Psoas muscle (tissue), 8 donors: ENCODE results near the gene SETD1B. TPM values are rescaled to one million over a fixed set of nuclear protein-coding genes. Genes with fewer than 3 reads are reported as not detected.
"Not testable (repeated sequence)": the region's sequence is repeated elsewhere in the genome, so short reads cannot be mapped to it uniquely, and the experiment has no call there.

Source experiments
- ATAC-seq, 4 donors: fragments of 200-7000 bp; cut with Tn5 transposase; one replicate each; pipeline ENCODE4 v1.9.1; 2020; ENCODE audit warnings: moderate library complexity in 3 of 4, mild to moderate bottlenecking in 2 of 4
- DNase-seq, 2 donors: peaks; one replicate each; pipeline ENCODE4 v3.0.0-alpha.2; 2020
- H3K27ac ChIP-seq: fragments of 200-600 bp; one replicate; pipeline ENCODE4 v1.8.0; 2022
- H3K27me3 ChIP-seq, 3 donors: fragments of 200-600 bp in 1 of 3; one replicate each; pipeline versions ENCODE4 v1.6.1 to v1.8.0; 2013 to 2022; ENCODE audit warnings: low read length in 2 of 3, mild to moderate bottlenecking in 2 of 3, moderate library complexity in 1 of 3; ENCODE audit not compliant: insufficient read depth in 3 of 3
- H3K36me3 ChIP-seq, 2 donors: fragments of 200-600 bp in 1 of 2; one replicate each; pipeline versions ENCODE4 v1.6.1 to v1.8.0; 2013 to 2022; ENCODE audit warnings: low read depth in 1 of 2, mild to moderate bottlenecking in 1 of 2, moderate library complexity in 1 of 2; ENCODE audit not compliant: insufficient read depth in 1 of 2
- H3K4me1 ChIP-seq: fragments of 200-600 bp; one replicate; pipeline ENCODE4 v1.8.0; 2022
- H3K4me3 ChIP-seq: fragments of 200-600 bp; one replicate; pipeline ENCODE4 v1.8.0; 2022; ENCODE audit warnings: mild to moderate bottlenecking
- H3K9me3 ChIP-seq: fragments of 200-600 bp; one replicate; pipeline ENCODE4 v1.8.0; 2022
- WGBS, 3 donors: extraction: QIAGEN DNeasy Blood & Tissue Kit; methylation state at CpG; one replicate each; pipeline versions ENCODE4 v1.1.6 to v1.1.7; 2013; 5-methylcytosine and 5-hydroxymethylcytosine counted together
- intact Hi-C, 2 donors: fragments of 100-400 bp; cut with DNase I; formaldehyde crosslinking; loops; one replicate each; pipeline versions ENCODE4 v1.11.0 to v1.14.2; 2022
- polyA plus RNA-seq, 3 donors: library from polyadenylated mRNA; stranded (reverse); fragments of 200-250 nt; gene quantifications; one replicate each; pipeline ENCODE4 v1.2.3, GENCODE V29; 2013
- total RNA-seq, 4 donors: library from RNA; stranded (reverse); fragmentation: NEBNext Ultra II Directional in 2 of 4; extraction: Animal tissue kit (Norgen Biotek cat#: 25700) in 2 of 4; gene quantifications; one replicate each; pipeline versions ENCODE4 v1.2.1 to v1.2.4, GENCODE V29; 2021 to 2023
- TF ChIP-seq, protein P1 (sequence below): fragments of 200-600 bp; IDR thresholded peaks from one replicate; pipeline ENCODE4 v1.8.0; 2022; ENCODE audit warnings: antibody characterized with exemption
- donor health status: healthy with polysubstance abuse.
- donor health status: DM: no; HTN: no; CAD: no; lungs with moderate emphysema.
- donor health status: Bipolar disorder and iron deficiency.
- donor health status: healthy.
- donor health status: DM: yes; HTN: yes; CAD: no.
- donor health status: DM: no; HTN: no; CAD: no.
- donor health status: DM: no; HTN: no; CAD: no.
- donor health status: DM: yes; HTN: yes; CAD: no.

Gene SETD1B
- total and polyA plus RNA-seq, 7 donors, result 2.8 to 13.0 (median 9.2) TPM

DNA sequence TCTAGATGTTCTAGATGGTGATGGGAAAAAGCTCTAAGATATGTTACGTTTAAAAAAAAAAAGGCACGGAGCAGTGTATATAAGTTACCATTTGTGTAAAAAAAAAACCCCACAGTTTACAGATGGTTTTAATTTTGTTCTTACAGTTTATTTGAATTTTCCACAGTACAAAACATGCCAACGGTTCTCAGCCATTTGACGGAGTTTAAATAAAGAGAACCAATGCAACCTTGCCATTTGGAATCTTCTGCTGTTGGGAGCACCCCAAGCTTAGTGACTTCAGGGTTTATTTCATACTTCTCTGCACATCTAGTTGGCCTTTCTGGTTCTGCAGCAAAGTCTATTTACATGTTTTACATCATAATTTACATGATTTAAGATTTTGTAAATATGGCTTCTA, 62.5 kb downstream of the SETD1B start:
- Histone ChIP-seq H3K9me3 (no peaks in the 10 kb centered on the region), H3K36me3 (no peaks in the 10 kb centered on the region), H3K4me3 (no peak overlapping the region), H3K4me1 (peaks cover 13% of the 10 kb centered on the region), H3K27ac (no peak overlapping the region), H3K27me3 (no peaks in the 10 kb centered on the region)
- TF ChIP-seq, protein P1, sequence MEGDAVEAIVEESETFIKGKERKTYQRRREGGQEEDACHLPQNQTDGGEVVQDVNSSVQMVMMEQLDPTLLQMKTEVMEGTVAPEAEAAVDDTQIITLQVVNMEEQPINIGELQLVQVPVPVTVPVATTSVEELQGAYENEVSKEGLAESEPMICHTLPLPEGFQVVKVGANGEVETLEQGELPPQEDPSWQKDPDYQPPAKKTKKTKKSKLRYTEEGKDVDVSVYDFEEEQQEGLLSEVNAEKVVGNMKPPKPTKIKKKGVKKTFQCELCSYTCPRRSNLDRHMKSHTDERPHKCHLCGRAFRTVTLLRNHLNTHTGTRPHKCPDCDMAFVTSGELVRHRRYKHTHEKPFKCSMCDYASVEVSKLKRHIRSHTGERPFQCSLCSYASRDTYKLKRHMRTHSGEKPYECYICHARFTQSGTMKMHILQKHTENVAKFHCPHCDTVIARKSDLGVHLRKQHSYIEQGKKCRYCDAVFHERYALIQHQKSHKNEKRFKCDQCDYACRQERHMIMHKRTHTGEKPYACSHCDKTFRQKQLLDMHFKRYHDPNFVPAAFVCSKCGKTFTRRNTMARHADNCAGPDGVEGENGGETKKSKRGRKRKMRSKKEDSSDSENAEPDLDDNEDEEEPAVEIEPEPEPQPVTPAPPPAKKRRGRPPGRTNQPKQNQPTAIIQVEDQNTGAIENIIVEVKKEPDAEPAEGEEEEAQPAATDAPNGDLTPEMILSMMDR, result no peak
- no peak for DNase-seq
- no peak for ATAC-seq
- WGBS, 3 donors, result 58 to 62% (median 62%) methylated on average over 4 of the region's 4 CpGs
- intact Hi-C loops, result no loop called here

DNA sequence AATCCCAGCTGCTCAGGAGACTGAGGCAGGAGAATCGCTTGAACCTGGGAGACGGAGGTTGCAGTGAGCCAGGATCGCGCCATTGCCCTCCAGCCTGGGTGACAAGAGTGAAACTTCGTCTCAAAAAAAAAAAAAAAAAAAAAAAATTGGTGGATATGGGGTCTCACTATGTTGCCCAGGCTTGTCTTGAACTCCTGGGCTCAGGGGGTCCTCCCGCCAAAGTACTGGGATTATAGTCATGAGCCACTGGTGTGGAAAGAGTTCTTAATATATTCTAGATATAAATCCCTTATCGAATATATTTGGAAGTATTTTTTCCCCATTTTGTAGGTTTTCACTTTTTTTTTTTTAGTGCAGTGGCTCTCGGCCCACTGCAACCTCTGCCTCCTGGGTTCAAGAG, 65.4 kb downstream of the SETD1B start:
- H3K27me3 ChIP-seq, H3K9me3 ChIP-seq, H3K4me1 ChIP-seq, DNase-seq, intact Hi-C loops, H3K4me3 ChIP-seq, H3K36me3 ChIP-seq, H3K27ac ChIP-seq, ATAC-seq: not testable (repeated sequence)
- 90 to 98% (median 94%) methylated on average over 8 of the region's 8 CpGs for WGBS, 3 donors

DNA sequence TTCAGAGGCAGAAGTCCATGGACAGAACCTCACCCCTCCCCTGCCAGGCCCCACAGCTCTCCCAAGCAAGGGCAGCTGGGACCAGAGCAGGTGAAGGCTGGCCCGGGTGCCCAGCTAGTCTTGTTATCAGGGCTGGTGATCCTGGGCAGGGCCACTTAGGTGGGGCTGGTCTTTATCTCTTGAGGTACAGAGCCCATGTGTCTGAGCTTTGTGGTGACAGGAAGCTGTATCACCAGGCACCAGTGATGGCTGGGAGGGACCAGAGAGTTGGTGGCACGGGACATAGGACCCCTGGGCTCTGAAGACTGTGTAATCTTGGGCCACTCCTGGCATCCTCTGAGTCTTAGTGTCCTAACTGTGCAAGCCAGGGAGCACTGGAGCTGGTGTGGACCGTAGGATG, 67.7 kb downstream of the SETD1B start:
- no peaks in the 10 kb centered on the region for H3K27me3 ChIP-seq
- no peak for ATAC-seq
- TF ChIP-seq, protein P1, result no peak
- H3K27ac ChIP-seq, result no peak overlapping the region
- intact Hi-C loops, result no loop called here
- H3K4me1 ChIP-seq, result no peaks in the 10 kb centered on the region
- WGBS, 3 donors, result 62 to 79% (median 72%) methylated on average over 3 of the region's 3 CpGs
- no peak overlapping the region for H3K4me3 ChIP-seq
- no peaks in the 10 kb centered on the region for H3K36me3 ChIP-seq
- no peaks in the 10 kb centered on the region for H3K9me3 ChIP-seq
- no peak for DNase-seq

DNA sequence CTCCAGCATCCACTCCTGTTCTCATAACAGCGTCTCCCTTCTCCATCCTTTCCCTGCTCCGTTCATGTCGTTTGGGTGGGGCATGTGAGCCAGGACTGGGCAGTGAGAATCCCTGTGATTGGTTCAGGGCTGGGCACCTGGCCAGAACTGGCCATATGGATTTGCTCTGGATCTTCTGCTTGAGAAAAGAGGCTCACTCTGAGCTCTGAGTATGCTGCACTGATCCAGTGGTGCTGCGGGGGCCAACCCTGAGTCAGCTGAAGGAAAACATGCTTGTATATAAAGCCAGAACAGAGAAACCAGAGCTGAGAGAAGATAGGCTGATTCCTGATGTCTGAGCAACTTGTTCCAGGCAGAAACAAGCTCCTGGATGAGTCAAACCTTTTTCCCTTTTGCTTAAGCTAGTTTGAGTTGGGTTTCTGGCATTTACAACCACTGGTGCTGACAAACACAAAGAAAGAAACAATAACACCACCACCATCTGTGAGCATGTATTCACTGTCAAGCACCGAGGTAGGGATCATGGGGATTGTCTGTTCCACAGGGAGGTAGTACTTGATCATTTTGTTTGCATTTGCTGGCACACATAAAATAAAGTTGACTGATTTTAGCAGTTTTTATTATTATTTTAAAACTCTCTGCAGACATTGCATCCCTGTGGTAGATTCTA, 68.9 kb downstream of the SETD1B start:
- TF ChIP-seq, protein P1, result no peak
- Histone ChIP-seq H3K27ac (no peak overlapping the region), H3K9me3 (no peaks in the 10 kb centered on the region), H3K4me1 (no peaks in the 10 kb centered on the region), H3K36me3 (no peaks in the 10 kb centered on the region), H3K4me3 (no peak overlapping the region), H3K27me3 (no peaks in the 10 kb centered on the region)
- 42 to 54% (median 48%) methylated on average over 5 of the region's 5 CpGs for WGBS, 3 donors
- ATAC-seq, result no peak
- DNase-seq, result no peak
- intact Hi-C loops, result no loop called here

DNA sequence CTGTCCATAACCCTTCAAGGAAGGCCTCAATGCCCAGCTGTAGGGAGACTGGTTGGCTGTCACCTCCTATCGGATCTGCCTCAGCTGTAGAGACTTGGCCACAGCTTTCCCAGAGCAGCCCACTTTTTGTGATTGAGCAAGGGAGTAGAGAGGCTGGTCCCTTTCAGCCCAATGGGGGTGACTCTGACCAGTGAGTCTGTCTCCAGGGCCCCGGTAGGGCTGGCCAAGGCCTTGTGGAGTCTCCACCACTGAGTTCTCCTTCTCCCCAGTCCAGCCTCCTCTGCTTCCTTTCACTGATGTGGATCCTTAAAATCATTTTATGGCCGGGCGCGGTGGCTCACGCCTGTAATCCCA, 69.4 kb downstream of the SETD1B start:
- no peaks in the 10 kb centered on the region for H3K9me3 ChIP-seq
- TF ChIP-seq, protein P1, result no peak
- H3K4me1 ChIP-seq, result no peaks in the 10 kb centered on the region
- H3K36me3 ChIP-seq, result no peaks in the 10 kb centered on the region
- no peak overlapping the region for H3K27ac ChIP-seq
- intact Hi-C loops, result no loop called here
- H3K27me3 ChIP-seq, result no peaks in the 10 kb centered on the region
- H3K4me3 ChIP-seq, result no peak overlapping the region
- WGBS, 3 donors, result 87 to 96% (median 94%) methylated on average over 6 of the region's 6 CpGs
- DNase-seq (no peak), ATAC-seq (no peak)
